Measurements from ENCODE around the gene CLCN2. TPM values are rescaled to one million over a fixed set of nuclear protein-coding genes. Genes with fewer than 3 reads are reported as not detected.

CLCN2 gene
- polyA plus RNA-seq, 1 donor from 2014 or later = 13.4 TPM

DNA sequence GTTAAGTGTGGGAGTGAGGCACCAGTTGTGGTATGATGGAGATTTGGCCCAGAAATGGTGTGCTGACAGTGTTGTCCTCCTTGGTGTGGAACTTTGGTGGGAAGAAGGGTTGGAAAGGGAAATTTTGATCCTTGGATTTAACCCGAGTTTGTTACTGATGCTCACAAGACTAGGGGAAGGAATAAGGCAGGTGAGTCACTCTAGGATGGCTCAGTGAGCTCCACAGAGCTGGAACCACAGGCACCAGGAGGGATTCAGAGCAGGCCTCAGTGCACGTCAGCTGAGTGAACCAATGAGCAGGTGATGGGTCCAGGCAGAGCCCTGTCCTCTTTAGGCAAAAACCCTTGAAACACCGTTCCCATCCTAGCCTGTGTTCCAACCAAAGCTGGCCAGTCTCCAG, 29.9 kb upstream of the CLCN2 start:
- no peak overlapping the region for H3K4me3 ChIP-seq (ENCODE audit: low read length)
- H3K4me2 ChIP-seq (ENCODE audit: low read length) = no peak overlapping the region
- no peaks in the 10 kb centered on the region for H3F3A ChIP-seq (ENCODE audit: insufficient read depth, low read length, poor library complexity, severe bottlenecking)
- no peak overlapping the region for H3K9ac ChIP-seq (ENCODE audit: low read length)
- H2AFZ ChIP-seq (ENCODE audit: low read depth, low read length) = no peak overlapping the region
- H3K36me3 ChIP-seq (ENCODE audit: insufficient read depth, low read length) = no peaks in the 10 kb centered on the region
- H3K9me2 ChIP-seq (ENCODE audit: insufficient read depth, low read length) = no peaks in the 10 kb centered on the region
- no peaks in the 10 kb centered on the region for H3K79me2 ChIP-seq (replicated peaks; ENCODE audit: insufficient read depth, low read length)
- H3K9me3 ChIP-seq (ENCODE audit: low read length) = no peaks in the 10 kb centered on the region
- H3K27me3 ChIP-seq (ENCODE audit: insufficient read depth, low read depth, low read length) = no peaks in the 10 kb centered on the region
- H4K20me1 ChIP-seq (ENCODE audit: insufficient read depth) = no peaks in the 10 kb centered on the region
- no peak overlapping the region for H3K27ac ChIP-seq (ENCODE audit: low read length)
- TF ChIP-seq TAF1 (IDR thresholded peaks at IDR 0.05; ENCODE audit: low read depth) = no peak
- TF ChIP-seq, protein P1, sequence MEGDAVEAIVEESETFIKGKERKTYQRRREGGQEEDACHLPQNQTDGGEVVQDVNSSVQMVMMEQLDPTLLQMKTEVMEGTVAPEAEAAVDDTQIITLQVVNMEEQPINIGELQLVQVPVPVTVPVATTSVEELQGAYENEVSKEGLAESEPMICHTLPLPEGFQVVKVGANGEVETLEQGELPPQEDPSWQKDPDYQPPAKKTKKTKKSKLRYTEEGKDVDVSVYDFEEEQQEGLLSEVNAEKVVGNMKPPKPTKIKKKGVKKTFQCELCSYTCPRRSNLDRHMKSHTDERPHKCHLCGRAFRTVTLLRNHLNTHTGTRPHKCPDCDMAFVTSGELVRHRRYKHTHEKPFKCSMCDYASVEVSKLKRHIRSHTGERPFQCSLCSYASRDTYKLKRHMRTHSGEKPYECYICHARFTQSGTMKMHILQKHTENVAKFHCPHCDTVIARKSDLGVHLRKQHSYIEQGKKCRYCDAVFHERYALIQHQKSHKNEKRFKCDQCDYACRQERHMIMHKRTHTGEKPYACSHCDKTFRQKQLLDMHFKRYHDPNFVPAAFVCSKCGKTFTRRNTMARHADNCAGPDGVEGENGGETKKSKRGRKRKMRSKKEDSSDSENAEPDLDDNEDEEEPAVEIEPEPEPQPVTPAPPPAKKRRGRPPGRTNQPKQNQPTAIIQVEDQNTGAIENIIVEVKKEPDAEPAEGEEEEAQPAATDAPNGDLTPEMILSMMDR (IDR thresholded peaks at IDR 0.05; ENCODE audit: poor library complexity, severe bottlenecking) = no peak
- no peak for TF ChIP-seq POLR2AphosphoS5 (IDR thresholded peaks at IDR 0.05)
- TF ChIP-seq, protein P2, sequence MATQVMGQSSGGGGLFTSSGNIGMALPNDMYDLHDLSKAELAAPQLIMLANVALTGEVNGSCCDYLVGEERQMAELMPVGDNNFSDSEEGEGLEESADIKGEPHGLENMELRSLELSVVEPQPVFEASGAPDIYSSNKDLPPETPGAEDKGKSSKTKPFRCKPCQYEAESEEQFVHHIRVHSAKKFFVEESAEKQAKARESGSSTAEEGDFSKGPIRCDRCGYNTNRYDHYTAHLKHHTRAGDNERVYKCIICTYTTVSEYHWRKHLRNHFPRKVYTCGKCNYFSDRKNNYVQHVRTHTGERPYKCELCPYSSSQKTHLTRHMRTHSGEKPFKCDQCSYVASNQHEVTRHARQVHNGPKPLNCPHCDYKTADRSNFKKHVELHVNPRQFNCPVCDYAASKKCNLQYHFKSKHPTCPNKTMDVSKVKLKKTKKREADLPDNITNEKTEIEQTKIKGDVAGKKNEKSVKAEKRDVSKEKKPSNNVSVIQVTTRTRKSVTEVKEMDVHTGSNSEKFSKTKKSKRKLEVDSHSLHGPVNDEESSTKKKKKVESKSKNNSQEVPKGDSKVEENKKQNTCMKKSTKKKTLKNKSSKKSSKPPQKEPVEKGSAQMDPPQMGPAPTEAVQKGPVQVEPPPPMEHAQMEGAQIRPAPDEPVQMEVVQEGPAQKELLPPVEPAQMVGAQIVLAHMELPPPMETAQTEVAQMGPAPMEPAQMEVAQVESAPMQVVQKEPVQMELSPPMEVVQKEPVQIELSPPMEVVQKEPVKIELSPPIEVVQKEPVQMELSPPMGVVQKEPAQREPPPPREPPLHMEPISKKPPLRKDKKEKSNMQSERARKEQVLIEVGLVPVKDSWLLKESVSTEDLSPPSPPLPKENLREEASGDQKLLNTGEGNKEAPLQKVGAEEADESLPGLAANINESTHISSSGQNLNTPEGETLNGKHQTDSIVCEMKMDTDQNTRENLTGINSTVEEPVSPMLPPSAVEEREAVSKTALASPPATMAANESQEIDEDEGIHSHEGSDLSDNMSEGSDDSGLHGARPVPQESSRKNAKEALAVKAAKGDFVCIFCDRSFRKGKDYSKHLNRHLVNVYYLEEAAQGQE (IDR thresholded peaks at IDR 0.05; ENCODE audit: borderline replicate concordance) = no peak
- TF ChIP-seq EP300 (conservative IDR thresholded peaks at IDR 0.05; ENCODE audit: poor library complexity, severe bottlenecking) = no peak
- TF ChIP-seq RAD21 (conservative IDR thresholded peaks at IDR 0.05) = no peak
- no peak for TF ChIP-seq SMC3 (conservative IDR thresholded peaks at IDR 0.05; ENCODE audit: poor library complexity)
- no peak for TF ChIP-seq EZH2 (IDR thresholded peaks at IDR 0.05; ENCODE audit: borderline replicate concordance, insufficient read depth, low read length, poor library complexity, severe bottlenecking)
- no peak for TF ChIP-seq MXI1 (conservative IDR thresholded peaks at IDR 0.05; ENCODE audit: poor library complexity, severe bottlenecking)

DNA sequence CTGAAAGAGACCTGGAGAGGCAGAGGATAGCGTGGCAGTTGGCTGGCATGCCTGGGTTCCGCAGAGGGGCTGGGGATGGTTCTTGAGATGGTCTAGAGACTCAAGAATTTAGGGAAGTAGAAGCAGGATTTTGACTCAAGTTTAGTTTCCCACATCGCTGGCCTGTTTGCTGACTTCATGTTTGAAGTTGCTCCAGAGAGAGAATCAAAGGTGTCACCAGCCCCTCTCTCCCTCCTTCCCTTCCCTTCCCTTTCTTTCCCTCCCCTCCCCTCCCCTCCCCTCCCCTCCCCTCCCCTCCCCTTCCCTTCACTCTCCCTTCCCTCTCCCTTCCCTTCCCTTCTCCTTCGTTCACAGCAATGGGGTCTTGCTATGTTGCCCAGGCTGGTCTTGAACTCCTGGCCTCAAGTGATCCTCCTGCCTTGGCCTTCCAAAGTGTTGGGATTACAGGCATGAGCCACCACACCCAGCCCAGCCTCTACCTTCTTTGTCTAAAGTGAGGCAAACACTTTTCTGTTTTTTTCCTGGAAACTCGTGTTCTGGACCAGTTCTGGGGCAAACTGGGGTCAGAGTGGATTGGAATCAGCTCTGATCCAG, 28.6 kb upstream of the CLCN2 start:
- no peaks in the 10 kb centered on the region for H3K79me2 ChIP-seq (replicated peaks; ENCODE audit: insufficient read depth, low read length)
- no peaks in the 10 kb centered on the region for H3F3A ChIP-seq (ENCODE audit: insufficient read depth, low read length, poor library complexity, severe bottlenecking)
- H3K9ac ChIP-seq (ENCODE audit: low read length) = no peak overlapping the region
- H3K4me3 ChIP-seq (ENCODE audit: low read length) = no peak overlapping the region
- no peaks in the 10 kb centered on the region for H3K27me3 ChIP-seq (ENCODE audit: insufficient read depth, low read depth, low read length)
- no peak overlapping the region for H3K27ac ChIP-seq (ENCODE audit: low read length)
- H3K9me3 ChIP-seq (ENCODE audit: low read length) = no peaks in the 10 kb centered on the region
- no peak overlapping the region for H3K4me2 ChIP-seq (ENCODE audit: low read length)
- H2AFZ ChIP-seq (ENCODE audit: low read depth, low read length) = no peak overlapping the region
- H4K20me1 ChIP-seq (ENCODE audit: insufficient read depth) = no peaks in the 10 kb centered on the region
- H3K9me2 ChIP-seq (ENCODE audit: insufficient read depth, low read length) = no peaks in the 10 kb centered on the region
- H3K36me3 ChIP-seq (ENCODE audit: insufficient read depth, low read length) = no peaks in the 10 kb centered on the region
- TF ChIP-seq, protein P2 (IDR thresholded peaks at IDR 0.05; ENCODE audit: borderline replicate concordance) = no peak
- TF ChIP-seq EP300 (conservative IDR thresholded peaks at IDR 0.05; ENCODE audit: poor library complexity, severe bottlenecking) (no peak), RAD21 (conservative IDR thresholded peaks at IDR 0.05) (no peak), TAF1 (IDR thresholded peaks at IDR 0.05; ENCODE audit: low read depth) (no peak), POLR2AphosphoS5 (IDR thresholded peaks at IDR 0.05) (no peak), MXI1 (conservative IDR thresholded peaks at IDR 0.05; ENCODE audit: poor library complexity, severe bottlenecking) (no peak), SMC3 (conservative IDR thresholded peaks at IDR 0.05; ENCODE audit: poor library complexity) (no peak), EZH2 (IDR thresholded peaks at IDR 0.05; ENCODE audit: borderline replicate concordance, insufficient read depth, low read length, poor library complexity, severe bottlenecking) (no peak)
- TF ChIP-seq, protein P1 (IDR thresholded peaks at IDR 0.05; ENCODE audit: poor library complexity, severe bottlenecking) = no peak
